NB4 (cell line): Measurements from ENCODE around the gene LCAT.

Experiments
- CTCF ChIP-seq: IDR thresholded peaks from one replicate; pipeline ENCODE4 v1.5.1; 2012; ENCODE audit warnings: low read depth, low read length
- MYC ChIP-seq: IDR thresholded peaks from 2 replicates; pipeline ENCODE4 v1.6.1; 2011; ENCODE audit warnings: low read depth, low read length
- POLR2A ChIP-seq: IDR thresholded peaks from 2 replicates; pipeline ENCODE4 v1.6.1; 2011; ENCODE audit warnings: mild to moderate bottlenecking; ENCODE audit not compliant: insufficient read length; ENCODE audit errors: extremely low read depth
- TF ChIP-seq, protein P1 (sequence below): IDR thresholded peaks from 2 replicates; pipeline ENCODE4 v1.6.1; 2011; ENCODE audit warnings: low read depth, low read length

- TF ChIP-seq CTCF, result no peak
- no peak for TF ChIP-seq POLR2A
- TF ChIP-seq MYC, result no peak
- TF ChIP-seq, protein P1, sequence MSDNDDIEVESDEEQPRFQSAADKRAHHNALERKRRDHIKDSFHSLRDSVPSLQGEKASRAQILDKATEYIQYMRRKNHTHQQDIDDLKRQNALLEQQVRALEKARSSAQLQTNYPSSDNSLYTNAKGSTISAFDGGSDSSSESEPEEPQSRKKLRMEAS, result no peak
Measured at GRCh38 chr16:67922221-67922620, 21.7 kb downstream of the LCAT start.
